H9 (cell line): ENCODE results near the gene NTNG2. TPM values are rescaled to one million over a fixed set of nuclear protein-coding genes. Genes with fewer than 3 reads are reported as not detected.

Experiments
- DNase-seq: peaks from one replicate; pipeline ENCODE4 v3.0.0-alpha.2; 2017
- H2AFZ ChIP-seq: one replicate; pipeline ENCODE4 v1.6.1; 2013; ENCODE audit warnings: mild to moderate bottlenecking, low read length, control low read depth, moderate library complexity
- H2AK5ac ChIP-seq: 2 replicates; pipeline ENCODE4 v1.6.1; 2013; ENCODE audit warnings: low read length, control low read depth, mixed read lengths; ENCODE audit not compliant: insufficient read length
- H2BK120ac ChIP-seq: one replicate; pipeline ENCODE4 v1.6.1; 2013; ENCODE audit warnings: low read depth, mild to moderate bottlenecking, low read length, control low read depth, inconsistent platforms; ENCODE audit not compliant: poor library complexity, severe bottlenecking
- H2BK12ac ChIP-seq: 2 replicates; pipeline ENCODE4 v1.6.1; 2013; ENCODE audit warnings: low read length, control low read depth, mixed read lengths, low read depth; ENCODE audit not compliant: insufficient read length
- H2BK15ac ChIP-seq: 2 replicates; pipeline ENCODE4 v1.6.1; 2013; ENCODE audit warnings: low read depth, low read length, control low read depth
- H2BK20ac ChIP-seq: one replicate; pipeline ENCODE4 v1.6.1; 2013; ENCODE audit warnings: low read depth, mild to moderate bottlenecking, low read length, control low read depth, inconsistent platforms; ENCODE audit not compliant: poor library complexity, severe bottlenecking
- H2BK5ac ChIP-seq: 2 replicates; pipeline ENCODE4 v1.6.1; 2013; ENCODE audit warnings: low read length, control low read depth, mixed read lengths; ENCODE audit not compliant: insufficient read length
- H3K14ac ChIP-seq: 2 replicates; pipeline ENCODE4 v1.6.1; 2013; ENCODE audit warnings: low read length, control low read depth; ENCODE audit not compliant: insufficient read depth
- H3K18ac ChIP-seq: 2 replicates; pipeline ENCODE4 v1.6.1; 2013; ENCODE audit warnings: low read depth, mild to moderate bottlenecking, mixed read lengths, low read length, control low read depth; ENCODE audit not compliant: insufficient read length
- H3K23ac ChIP-seq: 2 replicates; pipeline ENCODE4 v1.6.1; 2013; ENCODE audit warnings: low read length, control low read depth, mixed read lengths, low read depth; ENCODE audit not compliant: insufficient read length
- H3K23me2 ChIP-seq: 2 replicates; pipeline ENCODE4 v1.6.1; 2013; ENCODE audit warnings: low read depth, mild to moderate bottlenecking, mixed read lengths, low read length, control low read depth; ENCODE audit not compliant: insufficient read length, poor library complexity, severe bottlenecking
- H3K27ac ChIP-seq: 2 replicates; pipeline ENCODE4 v1.5.1; 2013; ENCODE audit warnings: low read length, control low read depth, mixed read lengths, low read depth; ENCODE audit not compliant: insufficient read length
- H3K27me3 ChIP-seq: 2 replicates; pipeline ENCODE4 v1.6.1; 2013; ENCODE audit warnings: low read length, control low read depth, inconsistent platforms; ENCODE audit not compliant: insufficient read depth
- H3K4ac ChIP-seq: 2 replicates; pipeline ENCODE4 v1.6.1; 2013; ENCODE audit warnings: low read depth, mild to moderate bottlenecking, control low read depth, inconsistent platforms, low read length, moderate library complexity
- H3K4me1 ChIP-seq: 2 replicates; pipeline ENCODE4 v1.6.1; 2013; ENCODE audit warnings: low read length, control low read depth, inconsistent platforms; ENCODE audit not compliant: insufficient read depth
- H3K4me2 ChIP-seq: 2 replicates; pipeline ENCODE4 v1.6.1; 2013; ENCODE audit warnings: low read length, control low read depth, mixed read lengths; ENCODE audit not compliant: insufficient read length, insufficient read depth
- H3K56ac ChIP-seq: 2 replicates; pipeline ENCODE4 v1.6.1; 2013; ENCODE audit warnings: low read depth, mild to moderate bottlenecking, mixed read lengths, low read length, control low read depth; ENCODE audit not compliant: insufficient read length
- H3K79me1 ChIP-seq: 2 replicates; pipeline ENCODE4 v1.6.1; 2013; ENCODE audit warnings: low read depth, mild to moderate bottlenecking, moderate library complexity, low read length, control low read depth, inconsistent platforms; ENCODE audit not compliant: insufficient read depth, poor library complexity, severe bottlenecking
- H3K79me2 ChIP-seq: 2 replicates; pipeline ENCODE4 v1.6.1; 2013; ENCODE audit warnings: low read length, control low read depth, inconsistent platforms; ENCODE audit not compliant: insufficient read depth
- H3K9ac ChIP-seq: 2 replicates; pipeline ENCODE4 v1.6.1; 2013; ENCODE audit warnings: low read length, control low read depth, mixed read lengths; ENCODE audit not compliant: insufficient read length; ENCODE audit errors: extremely low read depth
- H3K9me3 ChIP-seq: one replicate; pipeline ENCODE4 v1.6.1; 2013; ENCODE audit warnings: low read depth, low read length, inconsistent platforms; ENCODE audit not compliant: control insufficient read depth
- H3T11ph ChIP-seq: one replicate; pipeline ENCODE4 v1.6.1; 2013; ENCODE audit warnings: mild to moderate bottlenecking, low read length, control low read depth, inconsistent platforms
- H4K20me1 ChIP-seq: one replicate; pipeline ENCODE4 v1.6.1; 2013; ENCODE audit not compliant: control insufficient read depth, insufficient read length, insufficient read depth
- H4K5ac ChIP-seq: 2 replicates; pipeline ENCODE4 v1.6.1; 2013; ENCODE audit warnings: low read depth, mild to moderate bottlenecking, mixed read lengths, low read length, control low read depth; ENCODE audit not compliant: insufficient read length
- H4K8ac ChIP-seq: replicated peaks from 2 replicates; pipeline ENCODE4 v1.6.1; 2013; ENCODE audit warnings: low read length, control low read depth, mixed read lengths, low read depth; ENCODE audit not compliant: insufficient read length
- H4K91ac ChIP-seq: 2 replicates; pipeline ENCODE4 v1.6.1; 2013; ENCODE audit warnings: low read depth, mild to moderate bottlenecking, moderate library complexity, mixed read lengths, low read length, control low read depth; ENCODE audit not compliant: insufficient read length
- H3K27ac Mint-ChIP-seq, 3 experiments: 2 replicates in 2 of 3; 3 replicates in 1 of 3; pipeline ENCODE4 v1.8.0; 2020 to 2021; ENCODE audit warnings: mixed read lengths in 3 of 3, mild to moderate bottlenecking in 1 of 3, moderate library complexity in 1 of 3
- H3K27me3 Mint-ChIP-seq: 2 replicates; pipeline ENCODE4 v1.8.0; 2021; ENCODE audit warnings: low read depth, mild to moderate bottlenecking, moderate library complexity, mixed read lengths
- H3K36me3 Mint-ChIP-seq, 3 experiments: 2 replicates in 2 of 3; 3 replicates in 1 of 3; pipeline ENCODE4 v1.8.0; 2020 to 2021; ENCODE audit warnings: low read depth in 3 of 3, mixed read lengths in 3 of 3; ENCODE audit not compliant: insufficient read depth in 1 of 3
- H3K4me1 Mint-ChIP-seq, 2 experiments: 2 replicates each; pipeline ENCODE4 v1.8.0; 2020; ENCODE audit warnings: mixed read lengths in 2 of 2
- H3K4me3 Mint-ChIP-seq, 2 experiments: 2 replicates in 1 of 2; 3 replicates in 1 of 2; pipeline ENCODE4 v1.8.0; 2020 to 2021; ENCODE audit warnings: mild to moderate bottlenecking in 2 of 2, mixed read lengths in 2 of 2, moderate library complexity in 1 of 2
- H3K9me3 Mint-ChIP-seq, 2 experiments: 2 replicates in 1 of 2; 3 replicates in 1 of 2; pipeline ENCODE4 v1.8.0; 2020; ENCODE audit warnings: mild to moderate bottlenecking in 2 of 2, mixed read lengths in 2 of 2, moderate library complexity in 1 of 2
- WGBS: extraction: QIAGEN DNeasy Blood & Tissue Kit; methylation state at CpG from one replicate; pipeline ENCODE4 v1.1.7; 2013; ENCODE audit warnings: missing lambda C conversion rate, low lambda C conversion rate, mixed read lengths; ENCODE audit not compliant: insufficient read length; ENCODE audit errors: extremely low coverage; 5-methylcytosine and 5-hydroxymethylcytosine counted together
- total RNA-seq: library from RNA; stranded (reverse); gene quantifications from 2 replicates; pipeline ENCODE4 v1.2.1, GENCODE V29; 2021
- TF ChIP-seq, protein P1 (sequence below): fragments of 200-600 bp; sonication (generic); conservative IDR thresholded peaks from 3 replicates; pipeline ENCODE4 v1.8.0; 2021; ENCODE audit warnings: antibody characterized with exemption, mild to moderate bottlenecking

NTNG2 gene
- total RNA-seq, 1 experiment from 2014 or later = 0.52 TPM

DNA sequence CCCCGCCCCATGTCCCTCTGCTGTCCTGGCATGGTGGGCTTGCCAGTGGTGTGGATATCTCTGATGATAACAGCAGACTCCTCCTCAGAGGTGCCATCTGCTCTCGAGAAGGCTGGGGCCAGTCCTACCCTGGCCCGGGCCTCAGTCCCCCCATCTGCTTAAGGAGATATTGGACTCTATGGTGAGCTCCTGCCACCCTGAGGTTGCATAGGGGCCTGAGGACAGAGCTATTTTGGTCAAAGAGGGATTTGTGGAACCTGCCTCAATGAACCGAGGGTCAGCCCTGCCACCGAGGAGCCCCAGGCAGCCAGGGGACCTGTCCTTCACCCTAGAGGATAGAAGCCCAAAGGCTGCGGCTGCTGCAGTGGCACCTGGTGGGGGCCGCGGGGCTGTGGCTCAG lies 32.6 kb downstream of the NTNG2 start:
- Histone ChIP-seq H3K27me3 (no peaks in the 10 kb centered on the region), H3K9ac (no peak overlapping the region)
- H3K4me1 Mint-ChIP-seq = no peaks in the 10 kb centered on the region

More for the DNA sequence above, 32.6 kb downstream of the NTNG2 start:
- H3K14ac ChIP-seq = no peak overlapping the region
- Mint-ChIP-seq H3K27me3 (peaks cover 3% of the 10 kb centered on the region), H3K27ac (no peak overlapping the region), H3K4me3 (no peak overlapping the region), H3K36me3 (peaks cover 0 to 5% (median 3%) of the 10 kb centered on the region in 3 experiments; a peak in 3 of 7 replicates), H3K9me3 (peaks cover 3 to 6% of the 10 kb centered on the region in 2 experiments; a peak in 4 of 5 replicates)
- no peak for DNase-seq
- H3K9me3 ChIP-seq = peaks cover 8% of the 10 kb centered on the region
- no peak overlapping the region for H2BK12ac ChIP-seq
- no peaks in the 10 kb centered on the region for H4K20me1 ChIP-seq
- H3K4ac ChIP-seq = no peak overlapping the region
- no peaks in the 10 kb centered on the region for H3K79me1 ChIP-seq
- H2BK120ac ChIP-seq = no peak overlapping the region
- no CpG with 5 or more reads among the region's 8 CpGs for WGBS
- no peak overlapping the region for H2AK5ac ChIP-seq
- H3K4me1 ChIP-seq = no peaks in the 10 kb centered on the region
- no peak overlapping the region for H4K91ac ChIP-seq
- no peak overlapping the region for H3K4me2 ChIP-seq
- H3T11ph ChIP-seq = no peak overlapping the region
- H2AFZ ChIP-seq = no peak overlapping the region
- no peak overlapping the region for H4K8ac ChIP-seq
- H2BK5ac ChIP-seq = no peak overlapping the region
- H3K79me2 ChIP-seq = no peaks in the 10 kb centered on the region
- no peak overlapping the region for H2BK20ac ChIP-seq
- H3K23ac ChIP-seq = no peak overlapping the region
- no peak overlapping the region for H3K18ac ChIP-seq
- H3K27ac ChIP-seq = no peak overlapping the region
- H4K5ac ChIP-seq = no peak overlapping the region
- H2BK15ac ChIP-seq = no peak overlapping the region
- H3K23me2 ChIP-seq = no peaks in the 10 kb centered on the region
- TF ChIP-seq, protein P1, sequence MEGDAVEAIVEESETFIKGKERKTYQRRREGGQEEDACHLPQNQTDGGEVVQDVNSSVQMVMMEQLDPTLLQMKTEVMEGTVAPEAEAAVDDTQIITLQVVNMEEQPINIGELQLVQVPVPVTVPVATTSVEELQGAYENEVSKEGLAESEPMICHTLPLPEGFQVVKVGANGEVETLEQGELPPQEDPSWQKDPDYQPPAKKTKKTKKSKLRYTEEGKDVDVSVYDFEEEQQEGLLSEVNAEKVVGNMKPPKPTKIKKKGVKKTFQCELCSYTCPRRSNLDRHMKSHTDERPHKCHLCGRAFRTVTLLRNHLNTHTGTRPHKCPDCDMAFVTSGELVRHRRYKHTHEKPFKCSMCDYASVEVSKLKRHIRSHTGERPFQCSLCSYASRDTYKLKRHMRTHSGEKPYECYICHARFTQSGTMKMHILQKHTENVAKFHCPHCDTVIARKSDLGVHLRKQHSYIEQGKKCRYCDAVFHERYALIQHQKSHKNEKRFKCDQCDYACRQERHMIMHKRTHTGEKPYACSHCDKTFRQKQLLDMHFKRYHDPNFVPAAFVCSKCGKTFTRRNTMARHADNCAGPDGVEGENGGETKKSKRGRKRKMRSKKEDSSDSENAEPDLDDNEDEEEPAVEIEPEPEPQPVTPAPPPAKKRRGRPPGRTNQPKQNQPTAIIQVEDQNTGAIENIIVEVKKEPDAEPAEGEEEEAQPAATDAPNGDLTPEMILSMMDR = no peak
- no peak overlapping the region for H3K56ac ChIP-seq
